IMR-90 (cell line): ENCODE results near the gene VPS13C.

Experiments
- BHLHE40 ChIP-seq: fragments of 150-350 bp; IDR thresholded peaks from 2 replicates; pipeline ENCODE4 v1.6.1; 2016; ENCODE audit warnings: mild to moderate bottlenecking, low read depth, low read length
- CEBPB ChIP-seq: IDR thresholded peaks from 2 replicates; pipeline ENCODE4 v1.6.1; 2012; ENCODE audit warnings: low read depth, low read length, improper control_type of control experiment
- FOS ChIP-seq: fragments of 150-350 bp; IDR thresholded peaks from 2 replicates; pipeline ENCODE4 v1.6.1; 2016; ENCODE audit warnings: low read depth, low read length
- MAFK ChIP-seq: IDR thresholded peaks from 2 replicates; pipeline ENCODE4 v1.6.1; 2012; ENCODE audit warnings: low read depth, low read length, improper control_type of control experiment
- POLR2A ChIP-seq: IDR thresholded peaks from 2 replicates; pipeline ENCODE4 v1.6.1; 2012; ENCODE audit warnings: mild to moderate bottlenecking, low read depth, low read length
- RAD21 ChIP-seq: IDR thresholded peaks from 2 replicates; pipeline ENCODE4 v1.6.1; 2012; ENCODE audit warnings: low read length, improper control_type of control experiment
- RCOR1 ChIP-seq: IDR thresholded peaks from 2 replicates; pipeline ENCODE4 v1.6.1; 2012; ENCODE audit warnings: mild to moderate bottlenecking, low read length, improper control_type of control experiment; ENCODE audit not compliant: insufficient replicate concordance
- SMC3 ChIP-seq: fragments of 150-350 bp; IDR thresholded peaks from 2 replicates; pipeline ENCODE4 v1.6.1; 2016; ENCODE audit warnings: low read depth, mild to moderate bottlenecking, antibody characterized with exemption, low read length, moderate library complexity
- TF ChIP-seq, protein P1 (sequence below): conservative IDR thresholded peaks from 2 replicates; pipeline ENCODE4 v1.5.1; 2012; ENCODE audit warnings: mild to moderate bottlenecking, low read depth, low read length, improper control_type of control experiment
- TF ChIP-seq, protein P2 (sequence below): fragments of 150-350 bp; IDR thresholded peaks from 2 replicates; pipeline ENCODE4 v1.6.1; 2017; ENCODE audit warnings: mild to moderate bottlenecking, antibody characterized with exemption, low read length, low read depth

DNA sequence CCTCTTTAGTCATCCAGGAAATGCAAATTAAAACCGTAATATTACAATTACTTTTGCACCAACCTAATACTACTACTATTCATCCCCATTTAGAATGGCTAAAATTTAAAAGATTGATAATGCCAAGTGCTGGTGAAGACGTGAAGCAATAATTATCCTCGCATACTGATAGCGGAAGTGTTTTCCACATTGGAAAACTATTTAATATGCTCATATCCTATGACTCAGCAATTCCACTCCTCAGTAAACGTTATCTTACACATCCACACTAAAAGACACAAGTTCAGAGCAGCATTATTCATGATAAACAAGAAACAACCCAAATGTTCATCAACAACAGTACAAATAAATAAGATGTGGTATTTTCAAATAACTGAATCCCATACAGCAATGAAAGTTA lies 70.6 kb downstream of the VPS13C start:
- TF ChIP-seq, protein P1, sequence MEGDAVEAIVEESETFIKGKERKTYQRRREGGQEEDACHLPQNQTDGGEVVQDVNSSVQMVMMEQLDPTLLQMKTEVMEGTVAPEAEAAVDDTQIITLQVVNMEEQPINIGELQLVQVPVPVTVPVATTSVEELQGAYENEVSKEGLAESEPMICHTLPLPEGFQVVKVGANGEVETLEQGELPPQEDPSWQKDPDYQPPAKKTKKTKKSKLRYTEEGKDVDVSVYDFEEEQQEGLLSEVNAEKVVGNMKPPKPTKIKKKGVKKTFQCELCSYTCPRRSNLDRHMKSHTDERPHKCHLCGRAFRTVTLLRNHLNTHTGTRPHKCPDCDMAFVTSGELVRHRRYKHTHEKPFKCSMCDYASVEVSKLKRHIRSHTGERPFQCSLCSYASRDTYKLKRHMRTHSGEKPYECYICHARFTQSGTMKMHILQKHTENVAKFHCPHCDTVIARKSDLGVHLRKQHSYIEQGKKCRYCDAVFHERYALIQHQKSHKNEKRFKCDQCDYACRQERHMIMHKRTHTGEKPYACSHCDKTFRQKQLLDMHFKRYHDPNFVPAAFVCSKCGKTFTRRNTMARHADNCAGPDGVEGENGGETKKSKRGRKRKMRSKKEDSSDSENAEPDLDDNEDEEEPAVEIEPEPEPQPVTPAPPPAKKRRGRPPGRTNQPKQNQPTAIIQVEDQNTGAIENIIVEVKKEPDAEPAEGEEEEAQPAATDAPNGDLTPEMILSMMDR = no peak
- TF ChIP-seq, protein P2, sequence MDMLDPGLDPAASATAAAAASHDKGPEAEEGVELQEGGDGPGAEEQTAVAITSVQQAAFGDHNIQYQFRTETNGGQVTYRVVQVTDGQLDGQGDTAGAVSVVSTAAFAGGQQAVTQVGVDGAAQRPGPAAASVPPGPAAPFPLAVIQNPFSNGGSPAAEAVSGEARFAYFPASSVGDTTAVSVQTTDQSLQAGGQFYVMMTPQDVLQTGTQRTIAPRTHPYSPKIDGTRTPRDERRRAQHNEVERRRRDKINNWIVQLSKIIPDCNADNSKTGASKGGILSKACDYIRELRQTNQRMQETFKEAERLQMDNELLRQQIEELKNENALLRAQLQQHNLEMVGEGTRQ = no peak
- TF ChIP-seq POLR2A (no peak), BHLHE40 (no peak), CEBPB (no peak), MAFK (peak; percentile 74), RAD21 (no peak), RCOR1 (no peak), FOS (no peak), SMC3 (no peak)
